HFF-Myc (cell line): ENCODE data around the gene IGSF9.

Experiments
- DNase-seq: peaks from one replicate; pipeline ENCODE4 v3.0.0-alpha.2; 2011; ENCODE audit warnings: low read depth; ENCODE audit errors: extremely low read depth
- H3K4me3 ChIP-seq: replicated peaks from 2 replicates; pipeline ENCODE4 v1.5.1; 2011; ENCODE audit warnings: low read depth, mild to moderate bottlenecking, control low read depth, low read length
- TF ChIP-seq, protein P1 (sequence below): IDR thresholded peaks from 2 replicates; pipeline ENCODE4 v1.5.1; 2012; ENCODE audit warnings: mild to moderate bottlenecking, low read depth, low read length, control low read depth; ENCODE audit errors: missing control alignments

IGSF9 gene

DNA sequence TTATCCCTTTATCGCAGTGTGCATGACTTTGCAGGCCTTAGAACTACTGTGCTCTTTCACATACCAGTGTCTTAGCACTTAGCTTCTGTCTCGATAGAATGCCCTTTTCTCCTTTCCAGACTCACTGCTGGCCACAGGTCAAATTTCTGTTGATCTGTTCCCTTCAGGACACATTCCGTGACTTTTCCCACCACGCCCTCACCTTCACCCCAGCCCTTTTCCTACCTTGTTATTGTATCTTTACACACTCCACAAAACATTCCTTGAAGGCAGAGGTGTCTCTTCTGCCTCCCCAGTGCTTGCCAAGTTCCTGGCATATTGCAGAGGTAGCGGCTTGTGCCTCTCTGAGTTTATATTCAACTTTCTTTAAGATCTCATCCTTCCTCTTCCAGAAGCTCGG is 3.7 kb upstream of the IGSF9 start:
- no peak for DNase-seq
- TF ChIP-seq, protein P1, sequence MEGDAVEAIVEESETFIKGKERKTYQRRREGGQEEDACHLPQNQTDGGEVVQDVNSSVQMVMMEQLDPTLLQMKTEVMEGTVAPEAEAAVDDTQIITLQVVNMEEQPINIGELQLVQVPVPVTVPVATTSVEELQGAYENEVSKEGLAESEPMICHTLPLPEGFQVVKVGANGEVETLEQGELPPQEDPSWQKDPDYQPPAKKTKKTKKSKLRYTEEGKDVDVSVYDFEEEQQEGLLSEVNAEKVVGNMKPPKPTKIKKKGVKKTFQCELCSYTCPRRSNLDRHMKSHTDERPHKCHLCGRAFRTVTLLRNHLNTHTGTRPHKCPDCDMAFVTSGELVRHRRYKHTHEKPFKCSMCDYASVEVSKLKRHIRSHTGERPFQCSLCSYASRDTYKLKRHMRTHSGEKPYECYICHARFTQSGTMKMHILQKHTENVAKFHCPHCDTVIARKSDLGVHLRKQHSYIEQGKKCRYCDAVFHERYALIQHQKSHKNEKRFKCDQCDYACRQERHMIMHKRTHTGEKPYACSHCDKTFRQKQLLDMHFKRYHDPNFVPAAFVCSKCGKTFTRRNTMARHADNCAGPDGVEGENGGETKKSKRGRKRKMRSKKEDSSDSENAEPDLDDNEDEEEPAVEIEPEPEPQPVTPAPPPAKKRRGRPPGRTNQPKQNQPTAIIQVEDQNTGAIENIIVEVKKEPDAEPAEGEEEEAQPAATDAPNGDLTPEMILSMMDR = no peak
- no peak overlapping the region for H3K4me3 ChIP-seq

GRCh38 chr1:159947942-159948341 is 2.5 kb upstream of the IGSF9 start:
- TF ChIP-seq, protein P1 = no peak
- DNase-seq = no peak
- no peak overlapping the region for H3K4me3 ChIP-seq

GRCh38 chr1:159946242-159947187 is 1.1 kb upstream of the IGSF9 start:
- no peak for DNase-seq
- TF ChIP-seq, protein P1 = no peak
- H3K4me3 ChIP-seq = peak overlapping the region; percentile 46

DNA sequence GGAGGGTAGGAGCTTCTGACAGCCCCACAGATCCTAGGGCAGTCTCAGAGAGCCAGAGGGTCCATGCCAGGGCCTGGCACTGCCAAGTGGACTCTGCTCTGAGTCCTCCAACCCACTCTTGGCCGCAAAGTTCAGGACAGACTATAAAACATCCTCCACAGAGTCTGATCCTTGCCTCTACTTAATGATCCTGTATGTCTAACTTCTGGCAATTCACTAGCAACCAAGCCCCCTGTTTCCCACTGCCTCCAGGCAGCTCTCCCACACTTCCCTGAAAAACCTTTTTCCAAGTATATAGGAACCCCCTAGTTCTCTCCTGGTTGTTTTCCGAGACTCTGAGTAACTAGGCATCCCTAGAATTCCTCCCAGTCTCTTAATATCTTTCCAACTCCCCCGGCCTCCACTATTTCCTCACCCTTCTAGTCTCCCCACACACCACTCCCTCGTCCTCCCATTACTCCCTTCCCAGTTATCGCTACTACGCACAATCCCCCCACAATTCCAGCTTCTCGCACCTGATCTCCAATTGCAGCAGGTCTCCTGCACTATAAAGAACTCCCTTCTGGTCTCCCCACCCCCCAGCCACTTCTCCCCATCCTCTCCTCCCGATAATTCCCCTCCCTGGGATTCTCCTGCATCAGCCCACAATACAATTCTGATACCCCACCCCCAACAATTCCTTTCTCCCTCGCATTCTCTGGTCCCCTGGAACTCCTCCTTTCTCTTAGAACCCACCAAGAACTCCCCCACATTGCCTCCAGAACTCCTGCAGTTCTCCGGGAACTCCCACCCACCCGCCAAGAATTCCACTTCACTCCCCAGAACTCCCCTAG is 574 bp downstream of the IGSF9 start:
- DNase-seq = no peak
- H3K4me3 ChIP-seq = peak overlapping the region; percentile 46
- TF ChIP-seq, protein P1 = no peak

- no peak for DNase-seq
- TF ChIP-seq, protein P1 = no peak
- H3K4me3 ChIP-seq = no peak overlapping the region
These were observed 1.3 kb downstream of the IGSF9 start for GRCh38 chr1:159943908-159944622.

DNA sequence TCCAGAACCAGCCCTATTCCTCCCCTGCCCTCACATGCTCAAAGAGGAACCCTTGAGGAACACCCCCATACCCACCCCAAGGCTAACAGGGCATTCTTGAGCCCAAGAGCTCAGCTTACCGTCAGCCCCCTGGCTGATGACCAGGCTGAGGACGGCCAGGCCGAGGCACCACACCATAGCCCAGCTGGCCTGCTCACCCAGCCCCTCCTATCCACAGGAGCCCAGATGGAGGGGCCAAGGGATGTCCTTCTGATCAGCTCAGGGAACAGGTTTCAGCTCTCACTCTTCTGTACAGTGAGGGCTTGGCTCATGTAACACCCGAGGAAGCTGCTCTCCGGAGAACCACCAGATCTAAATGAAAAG is 2.2 kb downstream of the IGSF9 start:
- TF ChIP-seq, protein P1 = no peak
- no peak overlapping the region for H3K4me3 ChIP-seq
- DNase-seq = no peak
